H1 (cell line): ENCODE data around the gene PAX5.

Experiments used
- CREB1 ChIP-seq: IDR thresholded peaks from 2 replicates; pipeline ENCODE4 v1.6.1; 2012; ENCODE audit warnings: inconsistent platforms
- CTCF ChIP-seq, 3 experiments: IDR thresholded peaks; 1 replicate in 2 of 3; 2 replicates in 1 of 3; pipeline versions ENCODE4 v1.5.1 to v1.6.1; 2011; ENCODE audit warnings: low read length in 3 of 3, mild to moderate bottlenecking in 3 of 3, inconsistent platforms in 2 of 3, low read depth in 1 of 3, moderate library complexity in 1 of 3; ENCODE audit not compliant: insufficient read depth in 1 of 3; ENCODE audit errors: control extremely low read depth in 1 of 3
- EZH2 ChIP-seq: fragments of 200-600 bp; sonication (generic); IDR thresholded peaks from 2 replicates; pipeline ENCODE4 v1.7.1; 2012; ENCODE audit warnings: low read depth, mild to moderate bottlenecking, moderate library complexity, low read length, inconsistent platforms; ENCODE audit not compliant: severe bottlenecking
- JUN ChIP-seq: IDR thresholded peaks from 2 replicates; pipeline ENCODE4 v1.6.1; 2011; ENCODE audit warnings: low read depth, mild to moderate bottlenecking, improper control_type of control experiment, low read length
- KDM5A ChIP-seq: fragments of 200-600 bp; IDR thresholded peaks from 2 replicates; pipeline ENCODE4 v1.7.1; 2012; ENCODE audit warnings: mild to moderate bottlenecking, low read length, inconsistent platforms, mixed read lengths
- NANOG ChIP-seq: IDR thresholded peaks from 2 replicates; pipeline ENCODE4 v1.6.1; 2011; ENCODE audit warnings: low read length, low read depth, mild to moderate bottlenecking, inconsistent platforms; ENCODE audit not compliant: insufficient read depth, poor library complexity, severe bottlenecking
- POLR2A ChIP-seq, 2 experiments: IDR thresholded peaks; 1 replicate in 1 of 2; 2 replicates in 1 of 2; pipeline ENCODE4 v1.6.1; 2011; ENCODE audit warnings: low read depth in 2 of 2, low read length in 2 of 2, mild to moderate bottlenecking in 2 of 2; ENCODE audit errors: control extremely low read depth in 1 of 2
- SIX5 ChIP-seq: IDR thresholded peaks from 2 replicates; pipeline ENCODE4 v1.6.1; 2011; ENCODE audit warnings: mild to moderate bottlenecking, low read depth, low read length
- SP1 ChIP-seq: IDR thresholded peaks from 2 replicates; pipeline ENCODE4 v1.6.1; 2011; ENCODE audit warnings: low read depth, low read length
- SP2 ChIP-seq: IDR thresholded peaks from 2 replicates; pipeline ENCODE4 v1.6.1; 2012; ENCODE audit warnings: mild to moderate bottlenecking, low read length, inconsistent platforms
- SRF ChIP-seq: IDR thresholded peaks from 2 replicates; pipeline ENCODE4 v1.6.1; 2011; ENCODE audit warnings: mild to moderate bottlenecking, low read depth, low read length, moderate library complexity
- YY1 ChIP-seq: IDR thresholded peaks from 2 replicates; pipeline ENCODE4 v1.6.1; 2011; ENCODE audit warnings: low read depth, mild to moderate bottlenecking, low read length

GRCh38 chr9:36862206-36863145 is 171.6 kb downstream of the PAX5 start:
- no peak for TF ChIP-seq SIX5
- no peak for TF ChIP-seq JUN
- TF ChIP-seq CTCF (IDR thresholded peaks at IDR 0.05; ENCODE audit: control extremely low read depth in 1 of 3, insufficient read depth in 1 of 3, low read depth in 1 of 3, low read length in 3 of 3), result peak; percentile 78 to 90 (median 82)
- TF ChIP-seq SP2, result no peak
- TF ChIP-seq CREB1, result no peak
- no peak for TF ChIP-seq KDM5A
- no peak for TF ChIP-seq SP1
- TF ChIP-seq EZH2, result no peak
- TF ChIP-seq POLR2A (IDR thresholded peaks at IDR 0.05; ENCODE audit: control extremely low read depth in 1 of 2, low read depth in 2 of 2, low read length in 2 of 2), result no peak
- TF ChIP-seq SRF, result no peak
- no peak for TF ChIP-seq YY1
- no peak for TF ChIP-seq NANOG
